GM12801 (cell line): ENCODE results near the gene ADCY10.

ENCODE experiments used
- CTCF ChIP-seq: IDR thresholded peaks from one replicate; pipeline ENCODE4 v1.5.1; 2011; ENCODE audit warnings: control low read depth; ENCODE audit not compliant: insufficient read length; ENCODE audit errors: extremely low read depth

The ADCY10 gene

DNA sequence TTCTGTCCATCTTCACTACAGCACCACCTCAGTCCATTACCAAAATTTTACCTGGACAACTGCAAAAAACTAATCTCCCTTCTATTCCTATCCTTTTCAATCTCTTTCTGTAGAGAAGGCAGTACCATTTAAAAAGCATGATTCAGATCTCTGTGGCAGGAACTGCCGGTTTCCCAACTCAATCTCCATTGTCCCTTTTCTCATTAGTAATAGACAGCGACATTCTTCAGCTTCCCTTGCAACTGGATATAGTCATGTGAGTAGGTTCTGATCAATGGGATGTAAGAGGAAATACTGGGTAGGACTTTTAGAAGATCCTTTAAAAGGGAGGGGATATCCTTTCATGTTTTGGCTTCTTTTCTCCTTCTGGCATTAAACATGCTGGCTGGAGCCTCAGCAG is 74.9 kb downstream of the ADCY10 start:
- no peak for TF ChIP-seq CTCF

DNA sequence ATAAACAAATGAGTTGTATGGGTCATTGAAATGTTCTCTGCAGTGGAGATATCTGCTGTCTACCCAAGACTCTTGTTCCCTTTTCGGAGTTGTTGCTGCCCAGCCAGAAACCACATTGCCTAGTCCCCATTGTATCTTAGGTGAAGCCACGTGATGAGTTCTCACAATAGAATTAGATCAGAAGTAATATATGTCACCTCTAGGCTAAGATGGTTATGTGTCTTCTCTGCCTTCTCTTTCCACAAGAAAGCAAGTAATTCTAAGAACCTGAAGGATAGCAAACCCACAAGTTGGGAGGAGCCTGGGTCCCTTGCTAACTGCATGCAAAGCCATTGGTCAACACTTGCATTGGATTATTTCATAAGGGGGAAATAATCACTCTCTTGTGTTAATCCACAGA is 76.6 kb downstream of the ADCY10 start:
- no peak for TF ChIP-seq CTCF

DNA sequence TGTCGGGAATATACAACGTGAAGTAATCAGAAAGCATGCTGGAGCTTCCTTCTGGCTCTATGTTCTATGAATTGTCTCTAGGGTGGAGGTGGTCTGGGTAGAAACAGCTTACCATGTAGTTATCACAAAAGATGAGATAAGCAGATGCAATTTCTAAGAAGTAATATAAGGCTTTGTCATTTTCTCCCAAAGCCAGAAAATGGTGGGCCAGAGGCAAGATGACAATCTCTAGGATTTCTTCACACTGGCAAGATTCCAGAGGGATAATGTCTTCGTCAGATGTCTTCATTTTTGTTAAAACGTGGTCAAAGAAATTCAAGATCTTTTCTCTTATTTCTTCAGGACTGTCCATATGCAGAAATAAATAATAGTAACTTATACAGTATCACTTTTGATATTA is 77.7 kb downstream of the ADCY10 start:
- no peak for TF ChIP-seq CTCF

DNA sequence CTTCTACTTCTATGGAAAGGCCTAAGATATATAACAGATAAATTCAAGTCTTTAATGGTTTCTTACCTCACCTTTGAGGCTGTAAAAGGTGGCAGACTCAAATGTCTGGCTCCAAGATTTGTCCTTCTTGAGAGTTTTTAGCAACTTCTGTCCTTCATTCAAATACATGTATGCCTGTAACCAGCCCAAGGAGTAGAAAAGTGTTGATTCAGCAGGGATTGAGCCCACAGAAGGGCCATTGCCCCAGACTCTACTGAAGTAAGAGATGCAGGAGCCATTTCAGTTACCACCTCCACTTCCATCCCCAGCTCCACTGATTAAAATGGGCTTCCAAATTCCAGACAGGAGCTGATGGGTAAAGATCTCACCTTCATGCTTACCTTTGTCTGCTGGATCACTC is 80.0 kb downstream of the ADCY10 start:
- no peak for TF ChIP-seq CTCF

GRCh38 chr1:167832693-167833092 is 81.2 kb downstream of the ADCY10 start:
- no peak for TF ChIP-seq CTCF

- no peak for TF ChIP-seq CTCF
Measured at GRCh38 chr1:167829868-167830267, 84.1 kb downstream of the ADCY10 start.

DNA sequence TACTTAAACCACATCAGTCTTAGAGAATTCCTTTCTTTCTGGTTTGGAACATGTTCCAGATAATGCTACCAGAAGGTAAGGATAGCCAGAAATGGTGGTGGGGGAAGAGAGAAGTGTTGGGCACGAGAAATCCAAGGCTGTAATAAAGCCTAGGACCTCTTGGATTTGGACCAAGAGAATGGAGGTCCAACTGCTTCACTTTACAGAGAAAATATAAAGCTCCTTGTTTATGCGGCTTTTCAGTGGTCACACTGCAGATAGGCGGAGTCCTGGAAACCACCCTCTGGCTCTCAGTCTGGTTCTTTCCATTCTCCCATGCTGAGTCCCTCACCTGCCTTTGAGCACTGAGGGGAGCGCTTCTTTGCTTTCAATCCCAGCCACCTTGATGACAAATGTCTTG is 87.8 kb downstream of the ADCY10 start:
- TF ChIP-seq CTCF = no peak

DNA sequence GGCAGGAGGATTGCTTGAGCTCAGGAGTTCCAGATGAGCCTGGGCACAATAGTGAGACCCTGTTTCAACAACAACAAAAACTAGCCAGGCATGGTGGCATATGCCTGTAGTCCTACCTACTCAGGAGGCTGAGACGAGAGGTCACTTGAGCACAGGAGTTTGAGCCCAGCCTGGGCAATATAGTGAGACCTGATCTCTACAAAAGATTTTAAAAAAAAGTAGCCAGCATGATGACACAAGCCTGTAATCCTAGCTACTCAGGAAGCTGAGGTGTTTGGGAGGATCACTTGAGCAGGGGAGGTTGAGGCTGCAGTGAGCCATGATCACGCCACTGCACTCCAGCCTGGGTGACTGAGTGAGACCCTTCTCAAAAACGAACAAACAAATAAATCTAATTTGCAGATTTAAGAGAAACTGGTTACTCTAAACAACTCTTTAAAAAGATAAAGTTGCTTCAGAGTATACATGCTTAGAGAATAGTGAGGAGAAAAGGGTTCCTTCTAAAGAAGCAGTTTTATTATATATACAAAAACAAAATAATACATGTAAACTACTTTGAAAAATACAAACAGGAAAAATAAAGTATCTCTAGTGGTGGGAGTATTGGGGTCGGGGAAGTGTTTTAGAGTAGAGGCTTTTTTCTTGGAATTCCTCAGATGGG is 88.4 kb downstream of the ADCY10 start:
- TF ChIP-seq CTCF = no peak
